Cardiac muscle cell (in vitro differentiated cells and primary cell): ENCODE measurements around the gene AGR3. TPM values are rescaled to one million over a fixed set of nuclear protein-coding genes. Genes with fewer than 3 reads are reported as not detected.
A peak's percentile ranks its signal among the peaks of the same experiment; 100 is the strongest.

Experiments used
- DNase-seq, 2 donors: peaks; one replicate each; pipeline versions ENCODE4 v3.0.0 to v3.0.0-alpha.2; 2010 to 2017; ENCODE audit warnings: low read depth in 1 of 2, low spot score in 1 of 2
- H3K27ac ChIP-seq: fragments of 200-600 bp; sonication (generic); 2 replicates; pipeline ENCODE4 v1.5.1; 2016
- H3K27me3 ChIP-seq: fragments of 200-600 bp; sonication (generic); 2 replicates; pipeline ENCODE4 v1.6.0; 2016; ENCODE audit warnings: control low read depth
- H3K36me3 ChIP-seq: fragments of 200-600 bp; sonication (generic); 2 replicates; pipeline ENCODE4 v1.5.1; 2016; ENCODE audit warnings: control low read depth
- H3K4me1 ChIP-seq: fragments of 200-600 bp; sonication (generic); 2 replicates; pipeline ENCODE4 v1.8.1; 2017; ENCODE audit warnings: low read depth, mild to moderate bottlenecking, mixed run types
- H3K4me3 ChIP-seq: fragments of 200-600 bp; sonication (generic); 2 replicates; pipeline ENCODE4 v1.5.1; 2016; ENCODE audit warnings: mild to moderate bottlenecking
- H3K9me3 ChIP-seq: fragments of 200-600 bp; sonication (generic); 2 replicates; pipeline ENCODE4 v1.5.1; 2017; ENCODE audit warnings: low read depth, mild to moderate bottlenecking, control low read depth
- CTCF ChIP-seq: IDR thresholded peaks from 2 replicates; pipeline ENCODE4 v1.5.1; 2012; ENCODE audit warnings: low read depth, mild to moderate bottlenecking, low read length
- polyA plus RNA-seq: library from polyadenylated mRNA; unstranded; fragments of >200 nt; fragmentation: Nextera tagmentation; extraction: Ambion mirVana; gene quantifications from 2 replicates; pipeline ENCODE4 v1.2.1, GENCODE V29; 2016
- total RNA-seq: library from RNA; depleted of rRNA; stranded (reverse); fragments of >200 nt; gene quantifications from 2 replicates; pipeline ENCODE4 v1.2.3, GENCODE V29; 2016

The AGR3 gene
- total and polyA plus RNA-seq, 2 experiments from 2014 or later = not detected

GRCh38 chr7:16925609-16926008, 43.8 kb upstream of the AGR3 start:
- DNase-seq = no peak
- H3K9me3 ChIP-seq = no peaks in the 10 kb centered on the region
- TF ChIP-seq CTCF = no peak
- no peaks in the 10 kb centered on the region for H3K4me1 ChIP-seq
- H3K36me3 ChIP-seq = no peaks in the 10 kb centered on the region
- no peak overlapping the region for H3K27ac ChIP-seq
- H3K4me3 ChIP-seq = no peak overlapping the region
- no peaks in the 10 kb centered on the region for H3K27me3 ChIP-seq

- Histone ChIP-seq H3K4me1 (no peaks in the 10 kb centered on the region), H3K27ac (no peak overlapping the region), H3K4me3 (no peak overlapping the region), H3K9me3 (no peaks in the 10 kb centered on the region), H3K36me3 (no peaks in the 10 kb centered on the region), H3K27me3 (no peaks in the 10 kb centered on the region)
- no peak for DNase-seq
- no peak for TF ChIP-seq CTCF
These were observed 41.2 kb upstream of the AGR3 start for GRCh38 chr7:16923019-16923418.

- no peak overlapping the region for H3K4me3 ChIP-seq
- H3K4me1 ChIP-seq = no peaks in the 10 kb centered on the region
- H3K36me3 ChIP-seq = no peaks in the 10 kb centered on the region
- DNase-seq = no peak
- TF ChIP-seq CTCF = no peak
- no peaks in the 10 kb centered on the region for H3K27me3 ChIP-seq
- no peaks in the 10 kb centered on the region for H3K9me3 ChIP-seq
- no peak overlapping the region for H3K27ac ChIP-seq
These were observed 40.0 kb upstream of the AGR3 start for GRCh38 chr7:16921644-16922257.

- DNase-seq = peak in 1 of 2 donors; percentile 5
- Histone ChIP-seq H3K4me3 (no peak overlapping the region), H3K4me1 (no peaks in the 10 kb centered on the region), H3K27me3 (no peaks in the 10 kb centered on the region), H3K27ac (no peak overlapping the region), H3K36me3 (no peaks in the 10 kb centered on the region), H3K9me3 (no peaks in the 10 kb centered on the region)
- TF ChIP-seq CTCF = no peak
These were observed 39.4 kb upstream of the AGR3 start for GRCh38 chr7:16921151-16921550.

- Histone ChIP-seq H3K27me3 (no peaks in the 10 kb centered on the region), H3K27ac (no peak overlapping the region), H3K9me3 (no peaks in the 10 kb centered on the region), H3K4me1 (peaks cover 6% of the 10 kb centered on the region), H3K36me3 (no peaks in the 10 kb centered on the region), H3K4me3 (no peak overlapping the region)
- TF ChIP-seq CTCF = no peak
- no peak for DNase-seq
These were observed 37.7 kb upstream of the AGR3 start for GRCh38 chr7:16919440-16919839.
